SK-N-MC (cell line): Measurements from ENCODE around the gene PRR33.

Experiments used
- DNase-seq: peaks from one replicate; pipeline ENCODE4 v3.0.0-alpha.2; 2011; ENCODE audit warnings: low read depth, low spot score
- H3K27ac ChIP-seq: fragments of 200-600 bp; sonication (generic); 2 replicates; pipeline ENCODE4 v1.5.1; 2016; ENCODE audit warnings: mixed run types
- H3K36me3 ChIP-seq: fragments of 200-600 bp; sonication (generic); 2 replicates; pipeline ENCODE4 v1.6.1; 2017; ENCODE audit warnings: antibody characterized with exemption, low read length, mixed read lengths; ENCODE audit not compliant: insufficient read depth
- H3K4me3 ChIP-seq: fragments of 200-600 bp; sonication (generic); 2 replicates; pipeline ENCODE4 v1.5.1; 2016
- H3K9ac ChIP-seq: fragments of 200-600 bp; sonication (generic); 2 replicates; pipeline ENCODE4 v1.8.0; 2017; ENCODE audit warnings: mixed run types, mixed read lengths; ENCODE audit not compliant: insufficient read length
- H3K9me3 ChIP-seq: fragments of 200-600 bp; sonication (generic); 2 replicates; pipeline ENCODE4 v1.6.1; 2017; ENCODE audit warnings: low read depth, mild to moderate bottlenecking, antibody characterized with exemption, low read length, moderate library complexity, mixed read lengths
- EZH2 ChIP-seq: fragments of 200-600 bp; sonication (generic); IDR thresholded peaks from one replicate; pipeline ENCODE4 v1.6.1; 2017; ENCODE audit warnings: antibody characterized with exemption
- FOXP2 ChIP-seq: optimal IDR thresholded peaks from 2 replicates; pipeline ENCODE3; 2011; ENCODE audit warnings: mild to moderate bottlenecking, moderate library complexity; ENCODE audit not compliant: insufficient read depth; ENCODE audit errors: extremely low read length, control extremely low read depth
- POLR2AphosphoS5 ChIP-seq: IDR thresholded peaks from 2 replicates; pipeline ENCODE4 v1.6.1; 2012; ENCODE audit warnings: mild to moderate bottlenecking, low read depth, low read length, borderline replicate concordance

Gene PRR33

GRCh38 chr11:1867381-1867780 is 24.3 kb downstream of the PRR33 start:
- Histone ChIP-seq H3K36me3 (no peaks in the 10 kb centered on the region), H3K9ac (no peak overlapping the region), H3K4me3 (no peak overlapping the region), H3K27ac (no peak overlapping the region), H3K9me3 (no peaks in the 10 kb centered on the region)
- TF ChIP-seq EZH2 (no peak), POLR2AphosphoS5 (no peak), FOXP2 (no peak)
- no peak for DNase-seq

DNA sequence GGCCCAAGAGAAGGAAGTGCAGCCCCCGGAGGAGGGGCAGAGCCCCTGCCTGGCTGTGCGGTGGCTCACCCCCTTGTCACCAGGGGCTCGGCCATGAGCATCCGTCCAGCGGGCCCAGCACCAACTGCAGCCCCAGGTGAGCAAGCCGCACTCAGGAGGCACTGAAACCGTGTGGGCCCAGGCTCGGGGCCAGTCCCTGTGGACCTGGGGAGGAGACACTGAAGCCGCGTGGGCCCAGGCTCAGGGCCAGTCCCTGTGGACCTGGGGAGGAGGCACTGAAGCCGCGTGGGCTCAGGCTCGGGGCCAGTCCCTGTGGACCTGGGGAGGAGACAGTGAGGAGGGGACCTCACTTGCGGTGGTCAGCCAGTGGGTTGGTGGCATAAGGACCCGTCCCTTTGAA is 24.9 kb downstream of the PRR33 start:
- no peak for DNase-seq
- Histone ChIP-seq H3K9me3 (no peaks in the 10 kb centered on the region), H3K36me3 (no peaks in the 10 kb centered on the region), H3K27ac (no peak overlapping the region), H3K4me3 (no peak overlapping the region), H3K9ac (no peak overlapping the region)
- TF ChIP-seq EZH2 (no peak), POLR2AphosphoS5 (no peak), FOXP2 (no peak)

GRCh38 chr11:1866226-1866625 is 25.5 kb downstream of the PRR33 start:
- H3K4me3 ChIP-seq, result no peak overlapping the region
- no peak overlapping the region for H3K9ac ChIP-seq
- H3K36me3 ChIP-seq, result no peaks in the 10 kb centered on the region
- H3K9me3 ChIP-seq, result no peaks in the 10 kb centered on the region
- H3K27ac ChIP-seq, result no peak overlapping the region
- TF ChIP-seq FOXP2, result no peak
- TF ChIP-seq EZH2, result no peak
- TF ChIP-seq POLR2AphosphoS5, result no peak
- DNase-seq, result no peak

DNA sequence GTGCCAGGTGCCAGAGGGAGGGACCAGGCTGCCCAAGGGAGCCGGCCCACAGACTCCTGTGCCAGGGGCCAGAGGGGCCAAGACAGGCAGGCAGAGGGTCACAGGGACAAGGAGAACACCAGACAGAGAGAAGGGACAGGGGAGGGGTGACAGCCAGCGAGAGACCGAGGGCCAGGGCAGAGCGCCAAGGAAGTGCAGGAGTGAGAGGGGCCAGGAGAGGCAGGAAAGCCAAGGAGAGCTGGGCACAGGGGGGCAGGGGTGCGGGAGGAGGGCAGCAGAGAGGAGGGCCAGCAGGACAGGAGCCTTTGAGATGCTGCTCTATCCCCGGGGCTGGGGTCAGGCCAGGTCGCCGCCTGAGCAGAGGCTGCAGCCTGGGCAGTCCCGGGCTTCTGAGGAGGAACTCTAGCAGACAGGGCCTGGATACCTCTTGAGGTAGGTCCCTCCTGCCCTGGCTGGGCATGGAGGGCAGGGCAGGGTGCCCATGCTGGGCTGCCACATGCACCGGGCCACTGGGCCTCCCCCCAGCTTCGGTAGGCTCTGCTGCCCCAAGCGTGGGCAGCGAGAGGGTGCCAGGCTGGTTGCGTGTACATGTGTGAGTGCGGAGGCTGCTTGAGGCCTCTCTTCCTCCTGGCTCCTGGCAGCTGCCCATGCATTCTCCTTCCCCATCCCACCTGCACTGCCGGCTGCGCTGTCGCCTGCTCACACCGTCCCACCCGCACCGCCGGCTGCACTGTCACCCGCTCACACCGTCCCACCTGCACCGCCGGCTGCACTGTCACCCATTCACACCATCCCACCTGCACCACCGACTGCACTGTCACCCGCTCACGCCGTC is 26.6 kb downstream of the PRR33 start:
- Histone ChIP-seq H3K9ac (no peak overlapping the region), H3K27ac (no peak overlapping the region)
- DNase-seq, result no peak

GRCh38 chr11:1864231-1864630 is 27.5 kb downstream of the PRR33 start:
- DNase-seq, result no peak
- TF ChIP-seq FOXP2 (no peak), POLR2AphosphoS5 (no peak), EZH2 (no peak)
- H3K27ac ChIP-seq, result no peak overlapping the region

More for the DNA sequence above, 26.6 kb downstream of the PRR33 start:
- no peak for TF ChIP-seq FOXP2
- Histone ChIP-seq H3K4me3 (no peak overlapping the region), H3K9me3 (no peaks in the 10 kb centered on the region), H3K36me3 (no peaks in the 10 kb centered on the region)

DNA sequence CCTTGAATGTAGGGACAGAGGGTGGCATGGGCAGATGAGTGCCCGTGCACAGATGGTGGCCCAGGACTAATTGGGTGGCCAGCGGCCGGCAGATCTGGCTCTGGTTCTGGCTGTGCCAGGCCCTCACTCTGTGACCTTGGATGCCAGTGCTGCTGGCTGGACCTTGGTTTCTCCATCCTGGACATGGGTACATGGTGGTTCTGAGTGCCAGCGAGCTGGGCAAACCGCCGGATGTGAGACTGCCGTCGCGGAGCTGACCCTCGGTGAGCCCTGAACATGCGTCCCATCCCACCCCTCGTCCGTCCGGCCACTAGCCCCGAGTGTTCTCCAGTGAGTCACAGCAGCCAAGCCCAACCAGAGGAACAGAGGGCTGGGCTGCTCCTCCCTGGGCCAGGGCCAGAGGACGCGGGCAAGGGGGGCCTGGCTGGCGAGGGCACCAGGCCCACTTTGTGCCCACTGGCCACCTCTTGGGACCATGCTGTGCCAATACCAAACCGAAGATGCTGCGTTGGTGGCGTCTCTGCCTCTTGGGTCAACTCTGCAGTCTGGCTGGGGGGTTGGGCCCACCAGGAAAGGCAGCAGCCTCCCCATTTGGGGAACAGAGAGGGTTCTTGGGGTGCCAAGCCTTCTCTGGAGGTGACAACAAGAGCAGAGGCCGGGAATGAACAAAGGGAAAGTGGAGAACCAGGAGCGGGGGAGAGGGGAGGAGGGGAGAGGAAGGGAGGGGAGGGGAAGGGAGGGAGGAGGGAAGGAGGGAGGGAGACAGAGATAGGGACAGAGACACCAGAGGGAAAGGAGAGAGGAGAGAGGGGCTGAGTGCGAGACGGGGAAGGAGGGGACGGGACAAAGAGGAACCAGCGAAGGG is 28.1 kb downstream of the PRR33 start:
- TF ChIP-seq FOXP2, result no peak
- peak; percentile 30 for TF ChIP-seq EZH2
- TF ChIP-seq POLR2AphosphoS5, result no peak
- Histone ChIP-seq H3K27ac (no peak overlapping the region), H3K9me3 (no peaks in the 10 kb centered on the region), H3K36me3 (no peaks in the 10 kb centered on the region), H3K4me3 (no peak overlapping the region), H3K9ac (no peak overlapping the region)
- DNase-seq, result no peak

More at GRCh38 chr11:1864231-1864630, 27.5 kb downstream of the PRR33 start:
- no peaks in the 10 kb centered on the region for H3K36me3 ChIP-seq
- H3K4me3 ChIP-seq, result no peak overlapping the region
- no peaks in the 10 kb centered on the region for H3K9me3 ChIP-seq
- H3K9ac ChIP-seq, result no peak overlapping the region

DNA sequence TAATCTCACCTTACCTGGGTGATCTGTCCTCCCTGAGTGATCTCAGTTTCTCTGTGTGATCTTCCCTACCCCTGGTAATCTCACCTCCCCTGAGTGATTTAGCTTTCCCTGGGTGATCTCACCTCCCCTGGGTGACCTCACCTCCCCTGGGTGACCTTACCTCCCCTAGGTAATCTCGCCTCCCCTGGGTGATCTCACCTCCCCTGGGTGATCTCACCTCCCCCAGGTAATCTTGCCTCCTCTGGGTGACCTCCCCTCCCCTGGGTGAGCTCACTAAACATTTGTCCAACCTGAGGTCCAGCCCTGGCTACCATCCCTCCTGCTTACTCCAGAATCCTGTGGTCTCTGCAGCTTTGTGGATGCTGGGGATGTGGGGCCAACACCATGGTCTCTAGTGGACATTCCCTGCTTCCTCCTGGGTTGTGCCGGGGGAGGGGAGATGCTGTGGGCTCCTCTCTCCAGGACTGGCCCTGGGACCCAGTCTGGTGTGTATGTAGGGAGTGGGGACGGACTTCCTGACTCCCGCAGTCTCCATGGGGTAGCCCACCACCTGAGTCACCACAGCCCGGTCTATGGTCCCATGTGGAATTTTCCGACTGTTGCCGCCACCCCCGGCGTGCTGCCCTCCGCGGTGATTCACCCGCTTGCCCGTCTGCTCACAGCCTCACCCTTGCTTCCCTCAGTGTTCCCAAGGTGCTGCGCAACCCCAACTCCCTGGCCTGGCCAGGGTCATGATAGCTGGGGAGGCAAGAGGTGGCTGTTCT is 28.9 kb downstream of the PRR33 start:
- DNase-seq, result no peak
- H3K9me3 ChIP-seq, result no peaks in the 10 kb centered on the region
- no peak overlapping the region for H3K27ac ChIP-seq
- H3K4me3 ChIP-seq, result no peak overlapping the region
- no peak for TF ChIP-seq EZH2
- H3K36me3 ChIP-seq, result no peaks in the 10 kb centered on the region
- H3K9ac ChIP-seq, result no peak overlapping the region
